Measurements from ENCODE around the gene BLNK. TPM values are rescaled to one million over a fixed set of nuclear protein-coding genes. Genes with fewer than 3 reads are reported as not detected.

The BLNK gene
- total RNA-seq, 1 donor from 2014 or later: not detected

GRCh38 chr10:96261930-96262329 lies 9.4 kb downstream of the BLNK start:
- DNase-seq (ENCODE audit: low read depth, low spot score): no peak

DNA sequence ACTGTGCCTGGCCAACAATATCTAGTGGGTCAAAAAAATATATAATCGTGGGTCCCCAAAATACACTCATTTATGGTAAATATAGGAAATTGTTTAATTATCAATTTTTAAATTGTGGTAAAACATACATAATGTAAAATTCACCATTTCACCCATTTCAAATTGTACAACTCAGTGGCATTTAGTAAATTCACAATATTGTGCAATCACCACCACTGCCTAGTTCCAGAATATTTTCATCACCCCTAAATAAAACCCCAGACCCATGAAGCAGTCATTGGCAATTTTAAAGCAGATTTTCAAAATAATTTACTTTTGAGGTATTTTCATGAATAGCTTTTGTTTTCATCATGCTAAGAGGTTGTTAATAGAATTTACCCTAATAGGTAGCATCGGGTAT lies 10.2 kb downstream of the BLNK start:
- DNase-seq (ENCODE audit: low read depth, low spot score): no peak

- DNase-seq (ENCODE audit: low read depth, low spot score): no peak
Observed at GRCh38 chr10:96260014-96260413, 11.4 kb downstream of the BLNK start.

GRCh38 chr10:96259150-96259549 lies 12.2 kb downstream of the BLNK start:
- no peak for DNase-seq (ENCODE audit: low read depth, low spot score)

- DNase-seq (ENCODE audit: low read depth, low spot score): no peak
Observed at GRCh38 chr10:96257944-96258343, 13.4 kb downstream of the BLNK start.

GRCh38 chr10:96255549-96256333 lies 15.6 kb downstream of the BLNK start:
- DNase-seq (ENCODE audit: low read depth, low spot score): no peak

DNA sequence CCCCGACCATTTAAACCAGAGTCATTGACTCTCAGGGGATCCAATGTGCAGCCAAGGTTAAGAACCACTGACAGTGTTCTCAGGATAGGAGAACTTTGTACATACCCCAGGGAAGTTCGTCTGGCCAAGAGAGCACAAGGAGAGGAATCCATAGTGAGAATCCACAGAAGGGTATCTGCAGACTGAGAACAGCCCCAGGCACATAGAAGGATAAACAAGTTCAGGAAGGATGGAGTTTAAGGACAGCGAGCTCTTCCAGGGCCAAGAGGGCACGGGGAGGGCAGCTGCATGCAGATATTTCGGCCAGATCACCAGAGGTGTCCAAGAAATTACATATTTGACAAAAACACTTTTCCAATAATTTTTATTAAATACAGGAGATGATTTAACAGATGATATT lies 16.4 kb downstream of the BLNK start:
- DNase-seq (ENCODE audit: low read depth, low spot score): no peak

DNA sequence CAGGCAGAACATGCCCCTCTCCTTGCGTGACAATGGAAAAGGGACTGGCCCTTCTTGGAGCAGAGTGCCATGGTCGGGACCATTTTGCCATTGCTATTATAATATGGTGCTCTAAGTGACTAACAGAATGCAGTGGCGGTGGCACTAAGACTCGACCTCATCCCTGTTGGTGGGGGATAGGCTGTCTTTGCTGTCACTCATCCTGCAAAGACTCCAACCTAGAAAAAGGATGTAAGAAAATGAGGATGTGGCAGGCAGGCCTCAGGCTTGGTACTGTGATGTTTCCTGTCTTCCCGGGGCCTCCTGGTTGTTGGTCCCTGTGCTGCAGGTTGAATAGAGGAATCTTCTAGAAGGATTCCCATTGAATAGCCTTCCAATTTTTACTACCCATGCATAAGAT lies 18.6 kb downstream of the BLNK start:
- no peak for DNase-seq (ENCODE audit: low read depth, low spot score)

- DNase-seq (ENCODE audit: low read depth, low spot score): no peak
Observed at GRCh38 chr10:96250349-96250748, 21.0 kb downstream of the BLNK start.

DNA sequence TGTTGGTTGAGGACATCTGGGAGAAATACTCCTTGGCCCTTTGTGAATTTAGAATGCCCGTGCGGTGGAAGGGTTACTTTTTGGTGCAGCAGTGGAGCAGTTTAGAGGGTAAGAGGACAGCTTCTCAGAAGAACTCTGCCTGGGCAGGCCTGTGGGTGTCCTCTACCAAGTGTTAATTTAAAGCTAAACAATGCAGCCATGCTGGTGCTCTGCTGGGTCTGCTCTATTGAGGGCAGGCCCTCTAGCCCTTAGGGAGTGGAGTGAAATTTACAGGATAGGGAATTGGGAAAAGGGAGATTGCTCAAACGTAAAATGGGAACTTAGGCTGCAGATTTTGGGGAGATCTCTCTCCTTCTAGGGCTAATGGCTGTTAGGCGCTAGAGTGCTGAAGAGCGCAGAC lies 22.1 kb downstream of the BLNK start:
- DNase-seq (ENCODE audit: low read depth, low spot score): no peak

GRCh38 chr10:96244354-96244753 lies 27.0 kb downstream of the BLNK start:
- DNase-seq (ENCODE audit: low read depth, low spot score): no peak

DNA sequence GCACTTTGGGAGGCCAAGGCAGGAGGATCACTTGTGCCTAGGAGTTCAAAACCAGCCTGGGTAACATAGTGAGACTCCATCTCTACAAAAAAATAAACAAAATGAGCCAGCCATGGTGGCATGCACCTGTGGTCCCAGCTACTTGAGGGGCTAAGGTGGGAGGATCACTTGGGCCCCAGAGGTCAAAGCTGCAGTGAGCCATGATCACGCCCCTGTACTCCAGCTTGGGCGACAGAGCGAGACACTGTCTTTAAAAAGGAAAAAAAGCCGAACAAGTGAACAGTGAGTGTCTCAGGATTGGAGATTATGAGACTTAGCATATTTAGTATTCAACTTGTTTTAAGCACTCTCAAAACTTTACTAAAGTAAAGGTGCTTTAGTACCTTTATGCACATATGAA lies 28.1 kb downstream of the BLNK start:
- no peak for DNase-seq (ENCODE audit: low read depth, low spot score)

DNA sequence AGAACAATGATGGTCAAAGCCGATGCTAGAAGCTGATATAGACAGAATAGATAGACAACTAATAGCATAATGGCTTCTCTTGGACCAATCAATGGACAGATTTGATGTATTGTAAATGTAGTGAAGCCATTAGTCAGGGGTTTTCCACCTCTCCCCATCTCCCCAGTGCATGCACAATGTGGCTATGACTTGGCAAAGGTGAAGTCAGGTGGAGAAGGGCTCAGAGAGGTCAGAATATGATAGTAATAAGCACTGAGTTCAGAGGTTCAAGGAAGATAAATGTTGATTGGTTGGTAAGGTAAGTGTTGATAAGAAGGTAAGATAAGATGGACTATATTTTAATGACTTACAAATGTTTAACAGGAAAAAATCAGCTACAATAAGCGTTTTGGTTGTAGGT lies 28.5 kb downstream of the BLNK start:
- no peak for DNase-seq (ENCODE audit: low read depth, low spot score)

GRCh38 chr10:96238646-96239623 lies 32.4 kb downstream of the BLNK start:
- DNase-seq (ENCODE audit: low read depth, low spot score): no peak

- DNase-seq (ENCODE audit: low read depth, low spot score): no peak
Observed at GRCh38 chr10:96236876-96237275, 34.5 kb downstream of the BLNK start.

DNA sequence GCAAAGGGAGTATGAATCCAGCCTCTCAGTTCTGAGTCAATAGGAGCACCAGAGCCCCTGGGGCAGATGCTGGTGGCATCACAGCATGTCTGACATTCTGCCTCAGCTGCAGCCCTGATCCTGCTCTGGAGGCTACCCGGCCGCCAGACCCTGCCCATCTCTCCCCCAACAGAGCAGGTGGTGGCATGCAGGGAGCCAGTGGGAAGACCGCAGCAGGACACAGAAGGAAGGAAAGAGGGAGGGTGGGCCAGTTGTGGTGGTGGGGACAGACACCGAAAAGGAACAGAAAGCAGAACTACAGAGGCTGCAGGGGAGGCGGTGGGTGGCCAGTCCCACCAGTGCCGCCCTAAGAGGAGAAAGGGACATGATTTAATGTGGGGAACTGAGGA lies 35.3 kb downstream of the BLNK start:
- DNase-seq (ENCODE audit: low read depth, low spot score): no peak

DNA sequence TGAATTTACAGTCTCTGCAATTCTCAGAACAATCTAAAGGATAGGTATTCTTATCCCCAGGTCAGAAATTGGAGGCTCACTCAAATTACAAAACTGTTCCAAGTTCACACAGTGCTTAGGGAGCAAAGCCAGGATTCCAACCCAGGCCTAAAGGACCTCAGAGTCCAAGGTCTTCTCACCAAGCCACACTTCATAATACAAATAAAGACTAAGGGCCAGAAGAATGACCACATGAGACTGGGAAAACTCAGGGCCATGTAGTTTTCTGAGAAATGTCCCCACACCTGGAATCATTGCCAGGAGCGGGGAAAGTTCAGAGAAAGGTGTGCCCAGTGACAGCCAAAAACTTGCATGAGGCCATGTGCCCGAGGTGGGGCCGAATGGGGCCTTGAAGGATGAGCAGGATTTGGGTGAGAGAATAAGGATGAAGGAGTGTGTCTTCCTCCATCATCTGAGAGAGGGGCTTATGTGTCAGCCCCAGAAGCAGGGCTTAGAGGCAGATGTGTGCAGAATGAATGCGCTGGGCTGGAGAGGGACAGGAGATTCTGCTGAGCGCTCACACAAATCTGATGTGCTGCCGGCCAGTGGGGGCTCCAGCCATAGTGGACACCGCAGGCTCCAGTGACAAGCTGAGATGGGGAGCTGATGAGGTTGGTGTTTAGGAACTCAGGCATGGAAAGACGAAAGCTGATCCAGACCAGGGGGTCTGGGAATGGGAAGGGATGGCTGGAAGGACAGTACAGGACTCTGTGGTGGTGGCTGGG lies 35.9 kb downstream of the BLNK start:
- DNase-seq (ENCODE audit: low read depth, low spot score): no peak

DNA sequence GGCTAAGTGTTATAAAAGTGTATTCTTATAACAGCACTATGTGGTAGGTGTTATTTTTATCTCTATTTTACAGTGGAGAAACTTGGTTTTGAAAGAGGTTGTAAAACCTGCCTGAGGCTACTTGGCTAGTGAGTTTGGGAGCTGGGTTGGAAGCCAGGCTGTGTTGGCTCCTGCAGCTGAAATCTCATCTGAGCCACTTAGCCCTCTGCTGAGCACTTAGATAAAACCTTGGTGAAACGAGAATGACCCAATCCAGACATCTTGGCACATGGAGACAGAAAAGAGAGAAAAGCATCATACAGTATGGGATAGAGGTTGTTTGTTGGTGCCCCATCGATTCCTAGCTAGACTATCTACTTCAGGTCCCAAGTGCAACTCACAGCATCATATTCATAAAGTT lies 37.4 kb downstream of the BLNK start:
- DNase-seq (ENCODE audit: low read depth, low spot score): no peak

DNA sequence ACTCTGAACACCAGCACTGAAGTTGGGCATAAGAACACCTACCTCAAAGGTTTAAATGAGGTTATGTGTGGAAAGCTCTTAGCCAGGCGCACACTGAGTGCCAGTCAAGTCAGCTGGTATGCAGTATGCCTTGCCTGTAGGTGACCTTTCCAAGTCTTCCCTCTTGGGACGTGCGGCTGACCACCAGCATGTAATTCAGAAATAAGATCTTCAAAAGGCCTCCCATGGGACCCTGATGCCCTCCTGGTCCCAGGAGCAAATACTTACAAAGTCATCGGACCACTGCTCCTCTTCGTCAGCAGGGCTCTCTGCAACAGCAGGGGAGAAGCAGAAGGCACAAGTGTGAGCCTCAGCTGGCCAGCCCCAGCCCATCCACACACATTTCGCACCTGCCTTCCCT lies 40.8 kb downstream of the BLNK start:
- no peak for DNase-seq (ENCODE audit: low read depth, low spot score)

DNA sequence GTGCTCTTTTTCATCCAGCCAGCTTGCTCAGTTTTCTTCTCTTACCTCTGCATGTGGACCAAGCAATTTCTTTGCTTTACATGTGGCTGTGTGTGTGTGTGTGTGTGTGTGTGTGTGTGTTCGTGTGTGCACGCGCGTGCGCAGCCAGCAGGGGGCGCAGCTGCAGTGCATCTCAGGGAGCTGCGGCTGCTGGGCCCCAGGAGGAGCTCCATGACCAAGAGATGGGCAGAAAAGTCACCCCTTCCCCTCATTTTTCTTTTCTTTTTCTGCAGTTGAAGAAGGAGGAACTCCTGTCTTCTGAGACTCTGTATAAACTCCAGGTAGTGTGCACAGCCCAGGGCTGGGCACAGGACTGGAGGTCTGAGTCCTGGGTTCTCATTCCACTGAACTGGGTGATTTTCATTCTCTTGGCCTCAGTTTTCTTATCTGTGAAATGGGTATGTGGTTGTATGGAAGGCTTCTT lies 41.8 kb downstream of the BLNK start:
- DNase-seq (ENCODE audit: low read depth, low spot score): peak; percentile 35

- no peak for DNase-seq (ENCODE audit: low read depth, low spot score)
Observed at GRCh38 chr10:96228408-96228994, 42.9 kb downstream of the BLNK start.

Data from pulmonary artery endothelial cell (primary cell).